Fibroblast of pulmonary artery (primary cell): ENCODE data around the gene LRP2.

Experiments
- DNase-seq: peaks from one replicate; pipeline ENCODE4 v3.0.0-alpha.2; 2010; ENCODE audit warnings: low read depth
- H3K4me3 ChIP-seq: replicated peaks from 2 replicates; pipeline ENCODE4 v1.5.1; 2011; ENCODE audit warnings: low read depth, mild to moderate bottlenecking, control low read depth, low read length, moderate library complexity
- TF ChIP-seq, protein P1 (sequence below): IDR thresholded peaks from 2 replicates; pipeline ENCODE4 v1.5.1; 2011; ENCODE audit warnings: mild to moderate bottlenecking, control low read depth, low read length, inconsistent platforms; ENCODE audit errors: missing control alignments

The LRP2 gene

DNA sequence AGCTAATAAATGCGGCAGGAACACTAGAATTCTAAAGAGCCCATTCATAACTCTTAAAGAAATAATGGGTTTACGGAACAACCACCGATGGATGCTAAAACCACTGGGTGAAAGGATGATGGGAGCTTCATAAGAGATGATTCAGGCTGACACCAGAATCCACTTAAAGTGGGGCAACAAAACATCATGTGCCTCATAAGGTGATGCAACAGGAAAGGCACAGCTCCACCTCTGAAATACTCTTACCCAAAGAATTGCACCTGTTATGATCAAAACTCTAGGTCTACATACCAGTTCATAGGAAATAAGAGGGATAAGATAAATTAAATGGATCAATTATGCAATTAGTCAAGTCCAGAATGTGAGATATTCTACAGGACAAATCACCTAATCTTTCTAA is 161.6 kb downstream of the LRP2 start:
- TF ChIP-seq, protein P1, sequence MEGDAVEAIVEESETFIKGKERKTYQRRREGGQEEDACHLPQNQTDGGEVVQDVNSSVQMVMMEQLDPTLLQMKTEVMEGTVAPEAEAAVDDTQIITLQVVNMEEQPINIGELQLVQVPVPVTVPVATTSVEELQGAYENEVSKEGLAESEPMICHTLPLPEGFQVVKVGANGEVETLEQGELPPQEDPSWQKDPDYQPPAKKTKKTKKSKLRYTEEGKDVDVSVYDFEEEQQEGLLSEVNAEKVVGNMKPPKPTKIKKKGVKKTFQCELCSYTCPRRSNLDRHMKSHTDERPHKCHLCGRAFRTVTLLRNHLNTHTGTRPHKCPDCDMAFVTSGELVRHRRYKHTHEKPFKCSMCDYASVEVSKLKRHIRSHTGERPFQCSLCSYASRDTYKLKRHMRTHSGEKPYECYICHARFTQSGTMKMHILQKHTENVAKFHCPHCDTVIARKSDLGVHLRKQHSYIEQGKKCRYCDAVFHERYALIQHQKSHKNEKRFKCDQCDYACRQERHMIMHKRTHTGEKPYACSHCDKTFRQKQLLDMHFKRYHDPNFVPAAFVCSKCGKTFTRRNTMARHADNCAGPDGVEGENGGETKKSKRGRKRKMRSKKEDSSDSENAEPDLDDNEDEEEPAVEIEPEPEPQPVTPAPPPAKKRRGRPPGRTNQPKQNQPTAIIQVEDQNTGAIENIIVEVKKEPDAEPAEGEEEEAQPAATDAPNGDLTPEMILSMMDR, result no peak
- no peak for DNase-seq
- H3K4me3 ChIP-seq, result no peak overlapping the region

DNA sequence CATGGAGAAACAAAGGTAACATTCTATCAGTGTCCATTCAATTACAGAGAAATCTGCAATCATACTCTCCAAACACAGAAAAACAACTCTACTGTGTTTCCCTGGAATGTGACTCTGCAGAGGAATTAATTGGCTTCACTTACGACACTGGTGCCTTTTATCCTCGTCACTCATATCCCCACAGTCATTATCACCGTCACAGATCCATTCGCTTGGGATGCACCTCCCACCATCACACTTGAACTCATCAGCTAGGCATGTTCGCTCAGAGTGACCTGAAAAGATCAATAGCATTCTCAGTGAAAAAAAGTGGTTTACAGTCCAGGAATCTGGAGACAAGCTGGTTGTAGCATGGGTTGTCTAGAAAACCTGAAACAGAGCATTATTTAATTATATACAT is 168.7 kb downstream of the LRP2 start:
- TF ChIP-seq, protein P1, result no peak
- H3K4me3 ChIP-seq, result no peak overlapping the region
- no peak for DNase-seq

DNA sequence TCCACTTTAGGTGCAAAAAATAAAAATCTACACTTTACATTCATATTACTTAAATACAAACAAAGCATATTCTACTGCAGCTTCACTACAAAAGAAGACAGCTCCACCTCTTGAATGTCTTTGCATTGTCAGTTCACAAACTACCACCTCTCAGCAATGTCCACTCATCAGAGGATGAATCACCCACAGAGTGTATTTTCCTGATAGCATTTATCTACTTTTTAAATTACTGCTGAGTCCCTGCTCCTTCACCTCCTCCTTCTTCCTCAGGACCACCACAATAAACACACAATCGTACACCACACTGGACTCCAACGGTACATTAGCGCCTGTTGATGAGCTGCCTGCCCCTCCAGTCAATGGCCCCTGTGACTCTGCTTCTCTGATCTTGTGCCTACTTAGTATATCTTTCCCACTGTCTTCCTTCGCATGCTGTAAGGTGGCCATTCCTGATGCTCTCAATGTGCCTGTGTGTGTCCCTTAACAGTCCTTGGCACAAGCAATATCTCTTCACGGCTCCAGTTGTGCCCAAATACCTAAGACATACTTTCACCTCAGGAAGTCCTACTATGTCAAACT is 172.0 kb downstream of the LRP2 start:
- no peak for DNase-seq
- TF ChIP-seq, protein P1, result no peak

DNA sequence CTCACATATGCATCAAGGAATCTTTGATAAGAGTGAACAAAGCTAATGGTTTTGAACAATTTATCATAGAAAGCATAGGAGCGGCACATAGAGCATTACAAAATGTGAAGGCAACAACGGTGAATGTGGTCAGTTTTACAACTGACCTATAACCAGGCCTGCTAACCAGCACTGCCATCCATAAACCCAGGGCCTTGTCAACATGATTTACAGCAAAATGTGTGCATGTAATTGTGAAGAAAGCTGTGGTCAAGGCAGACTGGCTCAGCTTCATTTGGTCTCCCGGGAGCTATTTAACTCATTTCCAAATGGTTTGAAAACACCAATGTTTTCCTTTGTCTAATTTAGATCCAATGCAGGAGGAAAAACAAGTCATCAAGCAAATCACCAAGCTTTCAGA is 173.2 kb downstream of the LRP2 start:
- DNase-seq, result no peak
- TF ChIP-seq, protein P1, result no peak
- no peak overlapping the region for H3K4me3 ChIP-seq

More for the DNA sequence above, 172.0 kb downstream of the LRP2 start:
- no peak overlapping the region for H3K4me3 ChIP-seq

DNA sequence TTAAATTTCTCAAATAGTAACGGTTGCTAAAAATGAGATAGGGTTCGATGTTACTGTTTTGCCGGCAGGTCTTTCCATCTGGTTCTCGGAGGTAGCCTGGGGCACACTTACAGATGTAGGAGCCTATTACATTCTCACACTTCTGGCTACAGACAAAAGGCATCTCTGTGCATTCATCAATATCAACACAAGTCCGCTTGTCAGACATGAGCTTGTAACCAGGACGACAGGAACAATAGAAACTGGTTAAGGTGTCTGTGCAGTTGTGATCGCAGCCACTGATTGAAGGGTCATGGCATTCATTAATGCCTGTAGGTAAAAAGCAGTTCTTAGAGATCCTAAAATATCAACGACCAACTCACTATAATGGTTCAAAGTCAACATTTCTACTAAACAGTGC is 176.6 kb downstream of the LRP2 start:
- no peak for DNase-seq
- TF ChIP-seq, protein P1, result no peak

DNA sequence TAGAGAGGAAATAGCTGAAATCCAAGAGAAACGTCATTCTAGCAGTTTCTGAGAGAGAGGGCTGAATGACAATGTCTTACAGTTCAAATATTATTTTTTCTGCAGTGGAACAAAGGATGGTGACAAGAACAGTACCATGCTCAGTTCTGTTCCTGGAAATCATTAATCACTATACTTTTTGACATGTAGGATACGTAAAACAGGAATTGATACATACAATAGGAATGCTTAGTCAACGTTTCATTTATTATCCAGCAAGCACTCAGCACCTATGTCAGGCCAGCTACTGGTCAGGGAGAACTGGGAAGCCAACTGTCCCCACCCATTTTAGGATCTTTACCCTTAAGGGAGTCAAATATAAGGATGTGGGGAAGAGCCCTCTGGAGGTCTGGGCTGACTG is 178.3 kb downstream of the LRP2 start:
- TF ChIP-seq, protein P1, result no peak
- no peak overlapping the region for H3K4me3 ChIP-seq
- DNase-seq, result peak; percentile 39

More for the DNA sequence above, 176.6 kb downstream of the LRP2 start:
- H3K4me3 ChIP-seq, result no peak overlapping the region

DNA sequence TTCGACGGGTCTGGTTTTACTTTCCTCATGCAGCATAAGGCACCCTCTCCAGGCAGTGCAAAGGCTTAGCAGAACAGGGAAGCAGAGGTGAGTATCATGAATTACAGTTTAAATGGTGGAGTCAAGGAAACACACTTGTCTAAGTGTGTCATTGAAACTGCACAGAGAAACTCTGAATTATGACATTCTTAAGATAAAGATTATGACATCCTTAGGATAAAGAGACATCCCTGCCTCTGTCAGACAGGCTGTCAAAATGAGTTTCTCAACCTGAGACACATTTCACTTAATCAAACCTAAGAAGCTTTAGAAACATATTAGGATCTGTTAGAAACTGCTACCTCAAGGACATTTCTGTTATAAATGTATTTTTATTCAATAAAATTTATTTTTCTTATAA is 179.8 kb downstream of the LRP2 start:
- TF ChIP-seq, protein P1, result no peak
- DNase-seq, result no peak
- H3K4me3 ChIP-seq, result no peak overlapping the region
